Measurements from ENCODE around the gene CEMIP2. TPM values are rescaled to one million over a fixed set of nuclear protein-coding genes. Genes with fewer than 3 reads are reported as not detected.

The CEMIP2 gene
- total and polyA plus RNA-seq, 2 of the 13 experiments (the other 11 are each of a cell fraction or from before 2014, with no cell fraction given), result 94.3 to 128 TPM

DNA sequence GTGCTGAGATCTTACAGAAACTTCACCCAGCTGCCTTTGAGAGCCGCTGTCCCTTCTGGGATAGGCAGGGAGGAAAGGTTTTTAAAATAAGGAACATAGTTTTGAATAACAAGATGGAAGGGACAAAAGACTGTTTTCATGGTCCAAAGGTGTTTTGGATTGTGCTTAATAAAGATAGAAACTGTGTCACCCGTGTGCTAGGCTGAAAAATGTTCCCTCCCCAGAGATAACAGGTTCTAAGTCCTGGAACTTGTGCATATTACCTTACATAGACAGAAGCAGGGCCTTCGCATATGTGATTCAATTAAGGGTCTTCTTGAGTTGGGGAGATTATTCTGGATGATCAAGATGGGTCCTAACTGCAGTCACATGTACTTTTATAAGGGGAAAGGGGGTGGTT is 1.9 kb upstream of the CEMIP2 start:
- CTCF ChIA-PET (ENCODE audit: low intra/inter-chr PET ratio, low total read pairs), result interaction anchor here (1.9 to 2.4 kb wide), 2 partner anchors 142 to 166 kb away, joined by 6 to 25 read pairs; no protein-coding TSS in a partner anchor
- Histone ChIP-seq H3K79me2 (ENCODE audit: insufficient read depth, low read length) (peaks cover 32% of the 10 kb centered on the region), H3K4me3 (replicated peaks in 1 of 3; ENCODE audit: insufficient read depth in 1 of 3, low read depth in 2 of 3, low read length in 3 of 3) (no peak overlapping the region), H3K27me3 (ENCODE audit: control insufficient read depth in 1 of 2, insufficient read depth in 2 of 2, low read length in 2 of 2) (peaks cover 0 to 12% of the 10 kb centered on the region in 2 experiments; a peak in 1 of 5 replicates), H3K36me3 (replicated peaks in 1 of 2; ENCODE audit: control insufficient read depth in 1 of 2, insufficient read depth in 2 of 2, low read length in 2 of 2) (no peaks in the 10 kb centered on the region), H2AFZ (ENCODE audit: low read length) (no peak overlapping the region), H3K4me2 (ENCODE audit: low read depth, low read length) (no peak overlapping the region), H3K9ac (ENCODE audit: insufficient read depth, low read depth, low read length) (no peak overlapping the region), H4K20me1 (ENCODE audit: insufficient read depth, low read length) (0 out of 2 replicates have a peak, but pooled peaks cover 3% of the 10 kb centered on the region), H3K9me3 (ENCODE audit: low read length) (no peaks in the 10 kb centered on the region), H3K4me1 (ENCODE audit: insufficient read depth, low read length) (peaks cover 16% of the 10 kb centered on the region; the same call in 1 of the 2 replicates), H3K27ac (ENCODE audit: extremely low read length, insufficient read depth, low read length) (no peak overlapping the region)
- in situ Hi-C loops (cut with HindIII; ENCODE audit: extremely low pct_ligation_motif_present, low pct_unique_long_range_greater_than_20kb), result no loop called here
- intact Hi-C loops (cut with micrococcal nuclease; ENCODE audit: unreplicated experiment), result no loop called here
- POLR2A ChIA-PET, result interaction anchor here (4.3 kb wide), 1 partner anchor 8 kb away, joined by 31 read pairs; no protein-coding TSS in a partner anchor
- FAIRE-seq (no peak), DNase-seq (ENCODE audit: low spot score) (no peak), ATAC-seq (no peak)
- 48% methylated on average over 3 of the region's 3 CpGs for WGBS (ENCODE audit: low lambda C conversion rate)
- no TSS peak for BruUV-seq (replicated peaks)
- no peak for TF ChIP-seq ZFP41 (CRISPR knock-in tag; IDR thresholded peaks at IDR 0.05; ENCODE audit: borderline replicate concordance)

DNA sequence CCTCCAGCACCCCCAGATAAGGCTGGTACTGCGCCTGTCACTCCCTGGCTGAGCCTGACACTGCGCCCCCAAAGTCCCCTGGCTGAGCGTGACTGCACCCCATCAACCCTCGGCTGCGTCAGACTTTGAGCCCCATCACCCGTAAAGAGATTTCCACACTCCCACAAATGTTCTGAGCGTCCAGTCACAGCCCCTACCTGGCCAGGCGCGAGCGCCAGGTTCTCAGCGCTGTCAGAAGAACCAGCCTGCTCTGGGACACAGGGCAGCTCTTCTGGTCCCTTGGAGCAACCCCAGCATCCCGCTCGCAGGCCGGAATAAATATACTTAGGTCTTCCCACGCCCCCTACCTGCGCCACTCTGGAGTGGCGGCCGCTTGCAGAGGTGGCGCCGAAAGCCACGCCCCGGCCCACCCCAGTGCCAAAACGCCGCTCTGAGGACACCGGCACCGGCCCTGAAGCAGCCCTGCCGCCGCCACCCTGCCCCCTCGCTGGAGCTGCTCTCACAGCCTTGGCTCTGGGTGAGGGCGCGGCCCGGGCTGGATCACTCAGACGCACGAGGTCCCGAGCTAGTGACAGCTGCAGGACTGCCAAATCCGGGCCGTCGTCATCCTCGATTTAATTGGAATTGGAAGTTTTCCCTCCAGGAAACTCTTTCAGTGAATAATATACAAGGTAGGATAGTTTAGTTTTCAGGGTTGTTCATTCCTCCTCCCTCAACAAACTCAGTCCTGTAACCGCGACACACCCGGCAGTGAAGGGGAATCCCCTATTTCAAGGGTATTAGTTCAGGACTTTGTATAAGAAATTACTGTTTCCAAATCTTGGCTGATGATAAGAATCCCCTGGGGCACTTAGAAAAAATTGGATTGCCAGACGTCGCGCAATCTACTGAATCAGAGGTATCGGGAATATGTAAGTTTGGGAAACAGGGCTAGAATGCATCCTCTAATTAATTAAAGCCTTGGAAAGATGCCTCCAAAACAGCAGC is 1.2 kb upstream of the CEMIP2 start:
- H4K20me1 ChIP-seq (ENCODE audit: insufficient read depth, low read length), result 0 out of 2 replicates have a peak, but pooled peaks cover 3% of the 10 kb centered on the region
- DNase-seq (ENCODE audit: low spot score) (peak; percentile 78), ATAC-seq (peak; percentile 70), FAIRE-seq (no peak)
- H3K9ac ChIP-seq (ENCODE audit: insufficient read depth, low read depth, low read length), result peak overlapping the region; percentile 49; the same call in 1 of the 2 replicates
- ChIA-PET POLR2A (interaction anchor here (0.7 to 4.9 kb wide), 16 partner anchors 9 to 164 kb away, joined by 3 to 31 read pairs (median 5); no protein-coding TSS in a partner anchor), CTCF (ENCODE audit: low intra/inter-chr PET ratio, low total read pairs) (interaction anchor here (1.3 to 2.4 kb wide), 3 partner anchors 43 to 165 kb away, joined by 3 to 25 read pairs (median 6); no protein-coding TSS in a partner anchor)
- peaks cover 22% of the 10 kb centered on the region for H3K4me1 ChIP-seq (ENCODE audit: insufficient read depth, low read length)
- H3K27me3 ChIP-seq (ENCODE audit: control insufficient read depth in 1 of 2, insufficient read depth in 2 of 2, low read length in 2 of 2), result peaks cover 0 to 12% of the 10 kb centered on the region in 2 experiments; a peak in 1 of 5 replicates
- intact Hi-C loops (cut with micrococcal nuclease; ENCODE audit: unreplicated experiment), result loop anchor here (1.0 to 2.0 kb wide), 3 partner anchors 43 to 485 kb away; no protein-coding TSS in a partner anchor
- 24% methylated on average over 13 of the region's 46 CpGs for WGBS (ENCODE audit: low lambda C conversion rate)
- no TSS peak for BruUV-seq (replicated peaks)
- peak overlapping the region; percentile 99 for H3K4me2 ChIP-seq (ENCODE audit: low read depth, low read length)
- H3K9me3 ChIP-seq (ENCODE audit: low read length), result no peaks in the 10 kb centered on the region
- H3K27ac ChIP-seq (ENCODE audit: extremely low read length, insufficient read depth, low read length), result no peak overlapping the region
- H3K36me3 ChIP-seq (replicated peaks in 1 of 2; ENCODE audit: control insufficient read depth in 1 of 2, insufficient read depth in 2 of 2, low read length in 2 of 2), result no peaks in the 10 kb centered on the region
- H2AFZ ChIP-seq (ENCODE audit: low read length), result no peak overlapping the region
- peaks cover 39% of the 10 kb centered on the region for H3K79me2 ChIP-seq (ENCODE audit: insufficient read depth, low read length)
- H3K4me3 ChIP-seq (replicated peaks in 1 of 3; ENCODE audit: insufficient read depth in 1 of 3, low read depth in 2 of 3, low read length in 3 of 3), result peak overlapping the region; percentile 59 to 90 (median 63)
- in situ Hi-C loops (cut with HindIII; ENCODE audit: extremely low pct_ligation_motif_present, low pct_unique_long_range_greater_than_20kb), result loop anchor here (5.0 kb wide), 2 partner anchors 42 to 157 kb away; no protein-coding TSS in a partner anchor
- TF ChIP-seq ZNF232 (CRISPR knock-in tag; IDR thresholded peaks at IDR 0.05; ENCODE audit: borderline replicate concordance), result peak; percentile 43; the same call in 1 of the 2 replicates
- 0 out of 2 replicates have a peak, but pooled peaks have one; percentile 0 for TF ChIP-seq SNAPC5 (CRISPR knock-in tag; IDR thresholded peaks at IDR 0.05; ENCODE audit: borderline replicate concordance)
- 0 out of 2 replicates have a peak, but pooled peaks have one; percentile 37 for TF ChIP-seq ZNF777 (CRISPR knock-in tag; IDR thresholded peaks at IDR 0.05)
- TF ChIP-seq ZBTB26 (CRISPR knock-in tag; IDR thresholded peaks at IDR 0.05; ENCODE audit: borderline replicate concordance), result peak; percentile 19; the same call in 1 of the 2 replicates
- TF ChIP-seq NONO (IDR thresholded peaks at IDR 0.05), result no peak
- TF ChIP-seq NONO (CRISPR knock-in tag; conservative IDR thresholded peaks at IDR 0.05), result no peak
- TF ChIP-seq, protein P1, sequence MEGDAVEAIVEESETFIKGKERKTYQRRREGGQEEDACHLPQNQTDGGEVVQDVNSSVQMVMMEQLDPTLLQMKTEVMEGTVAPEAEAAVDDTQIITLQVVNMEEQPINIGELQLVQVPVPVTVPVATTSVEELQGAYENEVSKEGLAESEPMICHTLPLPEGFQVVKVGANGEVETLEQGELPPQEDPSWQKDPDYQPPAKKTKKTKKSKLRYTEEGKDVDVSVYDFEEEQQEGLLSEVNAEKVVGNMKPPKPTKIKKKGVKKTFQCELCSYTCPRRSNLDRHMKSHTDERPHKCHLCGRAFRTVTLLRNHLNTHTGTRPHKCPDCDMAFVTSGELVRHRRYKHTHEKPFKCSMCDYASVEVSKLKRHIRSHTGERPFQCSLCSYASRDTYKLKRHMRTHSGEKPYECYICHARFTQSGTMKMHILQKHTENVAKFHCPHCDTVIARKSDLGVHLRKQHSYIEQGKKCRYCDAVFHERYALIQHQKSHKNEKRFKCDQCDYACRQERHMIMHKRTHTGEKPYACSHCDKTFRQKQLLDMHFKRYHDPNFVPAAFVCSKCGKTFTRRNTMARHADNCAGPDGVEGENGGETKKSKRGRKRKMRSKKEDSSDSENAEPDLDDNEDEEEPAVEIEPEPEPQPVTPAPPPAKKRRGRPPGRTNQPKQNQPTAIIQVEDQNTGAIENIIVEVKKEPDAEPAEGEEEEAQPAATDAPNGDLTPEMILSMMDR (CRISPR knock-in tag; IDR thresholded peaks at IDR 0.05), result peak; percentile 62; the same call in 1 of the 2 replicates
- peak; percentile 50 for TF ChIP-seq ZEB1 (IDR thresholded peaks at IDR 0.05; ENCODE audit: insufficient replicate concordance, low read depth)
